NCI-H2196 treated with DMSO at 0.1 percent for 48 hours (cell line): Measurements from ENCODE around the gene PIK3R6.
"Not testable (repeated sequence)": the region's sequence is repeated elsewhere in the genome, so short reads cannot be mapped to it uniquely, and the experiment has no call there.

Experiments used
- DNase-seq: peaks from one replicate; lab custom pipeline; 2025; ENCODE audit not compliant: unreplicated experiment; lab: John Stamatoyannopoulos, UW

The PIK3R6 gene

GRCh38 chr17:8856205-8856603, 11.3 kb downstream of the PIK3R6 start:
- not testable (repeated sequence) for DNase-seq

- no peak for DNase-seq
Measured at GRCh38 chr17:8855477-8856204, 11.8 kb downstream of the PIK3R6 start.

- DNase-seq = no peak
Measured at GRCh38 chr17:8851600-8851999, 15.9 kb downstream of the PIK3R6 start.

- no peak for DNase-seq
Measured at GRCh38 chr17:8849311-8850041, 18.0 kb downstream of the PIK3R6 start.

- DNase-seq = no peak
Measured at GRCh38 chr17:8847891-8848290, 19.6 kb downstream of the PIK3R6 start.

- DNase-seq = no peak
Measured at GRCh38 chr17:8846768-8847211, 20.7 kb downstream of the PIK3R6 start.

- DNase-seq = no peak
Measured at GRCh38 chr17:8844229-8845218, 22.9 kb downstream of the PIK3R6 start.

- no peak for DNase-seq
Measured at GRCh38 chr17:8843344-8843743, 24.1 kb downstream of the PIK3R6 start.

- no peak for DNase-seq
Measured at GRCh38 chr17:8841844-8842243, 25.6 kb downstream of the PIK3R6 start.

GRCh38 chr17:8839410-8839935, 28.0 kb downstream of the PIK3R6 start:
- no peak for DNase-seq

- no peak for DNase-seq
Measured at GRCh38 chr17:8838551-8839095, 28.9 kb downstream of the PIK3R6 start.

- no peak for DNase-seq
Measured at GRCh38 chr17:8837563-8838075, 29.9 kb downstream of the PIK3R6 start.

- no peak for DNase-seq
Measured at GRCh38 chr17:8836821-8837562, 30.5 kb downstream of the PIK3R6 start.

- no peak for DNase-seq
Measured at GRCh38 chr17:8835631-8836364, 31.7 kb downstream of the PIK3R6 start.

- no peak for DNase-seq
Measured at GRCh38 chr17:8835106-8835505, 32.4 kb downstream of the PIK3R6 start.

- DNase-seq = no peak
Measured at GRCh38 chr17:8832711-8833352, 34.6 kb downstream of the PIK3R6 start.

- no peak for DNase-seq
Measured at GRCh38 chr17:8831234-8831849, 36.1 kb downstream of the PIK3R6 start.

GRCh38 chr17:8830141-8830540, 37.3 kb downstream of the PIK3R6 start:
- DNase-seq = no peak
